ENCODE data around the gene RASGEF1B.
A peak's percentile ranks its signal among the peaks of the same experiment; 100 is the strongest.
"Not testable (repeated sequence)": the region's sequence is repeated elsewhere in the genome, so short reads cannot be mapped to it uniquely, and the experiment has no call there.

Gene RASGEF1B

DNA sequence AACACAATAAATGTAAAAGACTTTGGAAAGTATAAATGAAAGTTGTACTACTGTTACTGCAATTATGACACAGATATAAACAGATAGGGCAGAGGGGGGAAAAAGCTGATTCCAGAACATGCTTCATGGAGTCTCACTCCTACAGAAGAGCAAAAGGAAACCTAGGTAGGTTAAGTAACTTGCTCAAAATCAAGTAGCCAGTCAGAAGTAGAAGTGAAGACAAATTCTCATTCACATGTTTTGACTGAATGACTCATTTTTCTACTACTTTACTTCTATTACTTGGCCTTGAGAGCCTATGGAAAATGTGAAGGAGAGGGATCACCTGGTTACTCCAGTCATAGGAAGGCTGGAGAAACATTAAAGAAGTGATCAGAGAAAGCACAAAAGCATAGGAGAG lies 23.6 kb upstream of the RASGEF1B start:
- no peak for DNase-seq

- no peak for DNase-seq
These were observed 22.3 kb upstream of the RASGEF1B start for GRCh38 chr4:81494031-81494431.

GRCh38 chr4:81492606-81493230 lies 21.0 kb upstream of the RASGEF1B start:
- no peak for DNase-seq

DNA sequence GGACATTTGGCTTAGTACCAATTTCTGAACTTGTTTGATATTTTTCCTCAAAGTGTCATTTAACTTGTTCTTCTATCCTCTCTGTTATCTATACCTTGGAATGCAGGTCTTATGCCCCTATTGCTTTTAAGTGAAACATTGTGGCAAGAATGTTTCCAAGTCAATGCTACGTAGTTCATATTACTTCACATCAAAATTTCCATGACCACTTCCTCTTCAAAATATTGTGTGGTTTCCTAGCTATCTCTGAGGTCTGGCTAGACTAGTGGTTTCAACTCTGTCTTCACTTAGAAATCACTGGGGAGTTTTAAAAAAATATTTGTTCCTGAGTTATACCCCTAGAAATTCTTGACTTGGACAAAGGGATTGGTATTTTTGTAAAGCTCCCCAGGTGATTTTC lies 20.2 kb upstream of the RASGEF1B start:
- DNase-seq = no peak

DNA sequence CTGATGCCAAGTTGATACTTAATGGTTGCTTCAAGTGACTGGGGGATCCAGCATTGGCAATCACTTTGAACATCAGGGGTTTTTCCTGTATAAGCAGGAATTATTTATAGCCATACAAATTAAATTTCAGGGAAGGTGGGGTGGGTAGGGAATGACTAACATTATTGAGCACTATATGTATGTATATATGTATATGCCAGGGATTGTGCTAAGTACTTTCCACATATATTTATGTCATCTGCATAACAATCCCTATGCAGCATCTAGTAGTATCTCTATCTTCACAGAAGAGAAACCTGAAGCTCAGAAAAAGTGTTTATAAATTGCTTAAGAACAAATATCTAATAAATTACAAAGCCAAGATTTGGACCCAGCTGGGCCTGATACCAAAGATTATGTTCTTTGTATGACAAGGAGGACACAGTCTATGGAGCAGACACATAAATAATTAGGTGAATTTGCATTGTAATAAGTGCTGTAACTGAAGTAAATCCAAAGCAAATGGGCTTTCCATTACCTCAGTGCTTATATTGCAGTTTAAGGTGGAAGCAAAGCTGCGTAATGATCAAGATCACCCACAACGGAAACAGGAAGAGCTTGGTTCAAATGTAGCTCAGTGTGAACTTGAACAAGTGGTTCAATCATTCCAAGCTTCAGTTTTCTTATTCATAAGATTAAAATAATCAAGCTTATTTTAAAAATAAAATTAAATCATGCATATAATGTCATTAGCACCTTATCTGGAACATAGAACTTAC lies 18.9 kb upstream of the RASGEF1B start:
- no peak for DNase-seq

DNA sequence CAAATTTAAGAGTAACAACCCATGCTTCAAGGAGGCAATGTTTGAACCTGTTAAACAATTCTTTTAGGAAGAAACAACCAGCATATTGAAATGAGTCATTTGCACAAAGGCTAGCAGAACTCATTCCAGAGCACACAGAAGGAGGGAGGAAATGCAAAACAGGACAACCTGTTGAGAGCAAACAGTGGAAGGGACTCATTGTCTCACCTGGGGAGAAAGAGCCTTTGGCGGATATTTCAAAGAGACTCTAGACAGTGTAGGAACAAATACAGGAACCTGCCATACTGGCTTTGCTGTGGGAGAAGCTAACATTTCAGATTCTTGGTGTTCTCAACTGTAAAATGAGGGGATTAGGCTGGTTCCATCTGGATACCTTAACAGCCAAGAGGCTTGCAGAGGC lies 14.8 kb upstream of the RASGEF1B start:
- DNase-seq = no peak

DNA sequence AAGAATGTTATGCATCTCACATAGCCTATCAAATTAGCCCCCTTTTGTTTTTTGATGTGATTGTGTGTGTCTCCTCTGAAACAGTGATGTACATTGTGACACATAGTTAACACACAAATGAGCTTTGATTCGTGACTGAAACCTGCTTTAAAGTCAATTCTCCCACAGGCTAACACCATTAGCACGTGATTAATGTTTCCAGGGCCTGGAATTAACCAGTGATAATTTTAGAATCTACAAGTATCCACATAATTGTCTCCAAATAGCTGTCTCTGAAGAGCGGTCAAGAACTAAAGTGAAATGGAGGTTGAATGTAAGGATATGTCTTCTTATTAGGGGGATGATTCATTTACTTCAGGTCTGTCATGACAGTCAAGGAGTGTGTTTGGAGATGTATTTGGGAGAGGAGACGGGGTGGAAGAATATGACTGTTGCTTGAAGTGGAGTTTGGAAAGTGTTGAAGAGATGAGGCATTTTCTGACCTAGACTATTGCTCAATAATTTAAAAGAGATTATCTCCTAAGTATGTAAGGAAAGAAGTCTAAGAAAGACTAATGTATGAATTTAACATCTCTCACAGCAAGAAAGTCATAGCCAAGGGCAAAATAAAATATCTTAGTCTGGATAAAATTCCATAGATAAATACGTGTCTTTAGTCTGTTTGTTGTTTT lies 13.7 kb upstream of the RASGEF1B start:
- no peak for DNase-seq

DNA sequence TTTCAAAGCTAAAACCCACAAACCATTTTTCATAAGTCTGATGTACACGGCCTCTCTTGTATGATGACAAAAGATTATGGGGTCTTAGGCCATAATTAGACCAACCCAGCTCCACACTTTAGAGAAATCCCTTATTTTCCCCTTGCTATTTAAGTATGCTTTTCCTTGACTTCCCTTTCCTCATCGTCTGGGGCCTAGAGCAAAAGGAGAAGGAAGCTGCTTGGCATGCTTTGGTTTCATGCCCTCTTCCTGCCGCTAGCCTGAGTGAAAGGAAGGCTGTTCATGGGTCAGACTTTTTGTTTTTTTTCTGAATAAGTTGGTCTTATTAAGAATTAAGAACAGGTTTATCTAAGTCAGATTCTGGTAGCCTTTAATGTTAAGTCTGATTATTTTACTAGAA lies 10.6 kb upstream of the RASGEF1B start:
- no peak for DNase-seq

DNA sequence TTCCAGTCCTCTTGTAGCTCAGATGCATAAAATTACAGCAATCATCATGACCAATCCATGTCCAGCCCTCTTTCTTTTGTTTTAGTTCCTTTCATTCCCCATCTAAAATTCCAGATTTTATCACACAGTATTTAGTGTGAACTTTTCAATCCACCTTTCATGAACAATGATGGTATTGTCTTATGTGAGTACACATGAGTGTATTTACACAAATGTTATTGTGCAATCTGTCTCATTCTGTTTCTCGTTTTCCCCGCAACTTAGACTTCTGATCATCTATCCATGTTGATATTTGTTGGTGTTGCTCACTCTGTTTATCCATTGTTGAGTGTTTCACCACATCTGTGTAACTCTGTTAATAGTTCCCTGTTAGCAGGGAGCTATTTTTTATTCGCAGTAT lies 9.4 kb upstream of the RASGEF1B start:
- DNase-seq = no peak

DNA sequence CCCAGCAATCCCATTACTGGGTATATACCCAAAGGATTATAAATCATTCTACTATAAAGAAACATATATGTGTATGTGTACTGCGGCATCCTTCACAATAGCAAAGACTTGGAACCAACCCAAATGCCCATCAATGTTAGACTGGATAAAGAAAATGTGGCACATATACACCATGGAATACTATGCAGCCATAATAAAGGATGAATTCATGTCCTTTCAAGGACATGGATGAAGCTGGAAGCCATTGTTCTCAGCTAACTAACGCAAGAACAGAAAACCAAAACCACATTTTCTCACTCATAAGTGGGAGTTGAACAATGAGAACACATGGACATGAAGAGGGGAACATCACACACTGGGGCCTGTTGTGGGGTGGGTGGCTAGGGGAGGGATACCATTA lies 7.9 kb upstream of the RASGEF1B start:
- DNase-seq = not testable (repeated sequence)

DNA sequence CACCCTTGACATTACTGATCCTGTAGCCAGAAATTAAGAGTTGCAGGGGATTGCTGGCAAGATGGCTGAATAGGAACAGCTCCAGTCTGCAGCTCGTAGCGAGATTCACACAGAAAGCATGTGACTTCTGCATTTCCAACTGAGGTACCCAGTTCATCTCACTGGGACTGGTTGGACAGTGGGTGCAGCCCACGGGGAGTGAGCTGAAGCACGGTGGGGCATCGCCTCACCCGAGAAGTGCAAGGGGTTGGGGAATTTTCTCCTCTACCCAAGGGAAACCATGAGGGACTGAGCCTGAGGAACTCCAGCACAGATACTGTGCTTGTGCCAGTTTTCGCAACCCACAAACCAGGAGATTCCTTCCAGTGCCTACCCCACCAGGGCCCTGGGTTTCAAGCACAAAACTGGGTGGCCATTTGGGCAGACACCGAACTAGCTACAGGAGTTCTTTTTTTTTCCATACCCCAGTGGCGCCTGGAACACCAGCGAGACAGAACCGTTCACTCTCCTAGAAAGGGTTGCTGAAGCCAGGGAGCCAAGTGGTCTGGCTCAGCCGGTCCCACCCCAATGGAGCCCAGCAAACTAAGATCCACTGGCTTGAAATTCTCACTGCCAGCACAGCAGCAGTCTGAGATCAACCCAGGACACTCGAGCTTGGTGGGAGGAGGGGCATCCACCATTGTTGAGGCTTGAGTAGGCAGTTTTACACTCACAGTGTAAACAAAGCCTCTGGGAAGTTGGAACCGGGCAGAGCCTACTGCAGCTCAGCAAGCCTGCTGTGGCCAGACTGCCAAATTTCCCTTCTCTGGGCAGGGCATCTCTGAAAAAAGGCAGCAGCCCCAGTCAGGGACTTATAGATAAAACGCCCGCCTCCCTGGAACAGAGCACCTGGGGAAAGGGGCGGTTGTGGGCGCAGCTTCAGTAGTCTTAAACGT lies 1.9 kb upstream of the RASGEF1B start:
- DNase-seq = not testable (repeated sequence)

GRCh38 chr4:81472281-81473182 lies 825 bp upstream of the RASGEF1B start:
- DNase-seq = peak in 1 of 2 experiments; percentile 37

- DNase-seq = no peak
These were observed 464 bp downstream of the RASGEF1B start for GRCh38 chr4:81471298-81471587.

DNA sequence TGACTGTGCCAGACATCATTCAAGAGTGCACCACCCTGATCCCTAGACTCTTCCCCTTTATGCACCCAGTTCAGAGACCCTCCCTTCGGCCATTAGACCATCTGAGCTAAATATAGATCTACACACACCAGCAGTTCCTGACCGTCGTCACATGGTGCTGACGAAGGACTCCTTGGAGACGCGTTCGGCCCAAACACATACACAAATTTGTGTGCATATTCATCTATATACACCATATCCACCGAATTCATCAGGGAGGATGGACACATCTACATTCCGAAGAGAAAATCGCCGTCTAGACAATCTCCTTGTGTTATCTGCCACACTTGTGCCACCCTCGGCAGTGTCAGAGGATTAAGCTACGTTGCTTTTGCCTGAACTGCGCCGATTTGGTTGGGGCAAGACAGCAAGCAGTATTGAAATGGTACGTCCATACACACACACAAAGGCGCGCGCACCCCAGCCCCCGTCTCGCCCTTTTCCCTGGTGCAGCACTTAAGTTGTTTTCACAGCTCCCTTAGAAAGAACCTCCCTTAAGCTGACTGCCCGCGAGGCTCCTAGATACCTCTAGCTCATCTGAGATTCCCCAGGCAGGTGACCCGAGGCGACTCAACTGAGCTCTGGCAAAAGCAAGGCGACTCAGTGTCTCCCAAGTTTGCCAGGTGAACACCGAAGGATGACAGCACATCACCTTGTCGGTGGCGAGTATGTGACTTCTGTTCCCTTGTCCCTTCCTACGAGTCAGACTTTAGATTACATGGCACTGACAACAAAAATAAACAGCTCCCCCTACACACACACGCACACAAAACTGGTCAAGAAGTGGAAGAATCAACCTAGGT lies 1.0 kb downstream of the RASGEF1B start:
- no peak for DNase-seq

DNA sequence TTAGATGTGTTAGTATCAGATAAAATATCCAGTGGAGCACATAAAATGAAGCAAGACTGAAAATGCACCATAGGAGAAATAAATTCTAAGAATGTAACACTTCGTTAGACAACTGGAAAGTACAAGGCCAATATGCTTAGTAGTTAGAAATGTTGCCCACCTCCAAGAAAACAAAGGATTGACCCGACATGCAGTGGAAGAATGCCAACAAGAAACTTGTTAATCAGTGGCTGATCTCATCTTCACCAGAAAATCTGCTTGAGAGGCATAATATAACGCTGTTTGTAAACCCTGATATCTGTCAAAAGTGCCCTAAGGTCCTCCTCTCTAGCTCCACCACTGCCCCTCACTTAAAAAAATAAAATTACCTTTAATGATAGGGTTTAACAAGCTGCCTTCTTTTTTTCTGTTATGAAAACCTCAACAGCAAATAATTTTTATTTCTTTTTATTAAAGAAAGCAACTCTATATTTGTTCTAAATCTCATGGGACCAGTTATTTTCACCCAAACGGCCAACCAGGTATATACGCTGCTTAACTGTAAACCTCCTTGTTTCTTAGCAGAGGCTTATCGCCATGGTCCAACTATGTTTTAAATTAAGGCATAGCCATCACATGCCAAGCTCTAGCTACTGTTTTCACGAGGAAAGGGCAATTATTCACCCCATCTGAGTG lies 1.8 kb downstream of the RASGEF1B start:
- DNase-seq = no peak

GRCh38 chr4:81468678-81469077 lies 3.0 kb downstream of the RASGEF1B start:
- no peak for DNase-seq

- DNase-seq = no peak
These were observed 4.1 kb downstream of the RASGEF1B start for GRCh38 chr4:81467672-81467964.

DNA sequence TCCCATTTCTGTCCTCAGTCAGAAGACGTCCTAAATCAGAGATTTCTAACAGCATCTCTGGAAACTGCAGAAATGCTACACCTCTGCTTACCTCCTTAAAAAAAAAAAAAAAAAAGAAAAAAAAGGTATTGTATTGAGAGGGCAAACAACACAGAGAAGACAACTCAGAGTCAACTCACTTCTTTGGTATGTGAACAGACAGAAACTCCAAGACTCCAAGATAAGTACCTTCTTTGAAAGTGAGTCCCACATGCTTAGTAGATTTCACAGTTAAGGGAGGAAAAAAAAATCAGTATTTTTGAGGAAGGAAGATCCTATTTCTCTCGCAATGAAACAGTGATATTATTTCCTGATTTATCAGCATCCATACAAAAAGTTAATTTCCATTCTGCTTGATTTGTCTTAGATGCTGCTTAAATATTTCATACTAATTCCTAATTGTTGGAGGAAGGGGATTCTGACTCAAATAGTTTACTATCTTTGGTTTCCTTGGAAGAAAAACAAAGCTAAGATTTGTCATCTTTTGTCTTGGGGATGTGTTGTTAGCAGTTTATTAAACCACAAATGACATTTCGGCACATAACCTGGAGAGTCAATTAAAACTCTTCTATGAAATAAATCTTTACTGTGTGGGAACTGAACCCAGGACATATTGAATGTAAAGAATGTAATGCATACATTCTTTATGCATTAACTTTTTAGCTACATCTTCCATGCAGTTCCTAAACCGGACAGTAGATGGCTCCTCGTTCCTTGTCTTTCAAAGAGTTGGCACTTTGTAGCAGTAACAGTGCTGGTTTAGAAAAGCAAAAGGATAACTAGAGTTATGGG lies 4.7 kb downstream of the RASGEF1B start:
- peak in 1 of 2 experiments; percentile 33 for DNase-seq

GRCh38 chr4:81465406-81466340 lies 6.0 kb downstream of the RASGEF1B start:
- DNase-seq = no peak

Measured in SW 1271 (cell line).